ENCODE data around the gene VAMP1.

GRCh38 chr12:6465467-6466183, 4.9 kb downstream of the VAMP1 start:
- TF ChIP-seq CTCF (IDR thresholded peaks at IDR 0.05; ENCODE audit: low read depth, low read length) = peak; percentile 86
- TF ChIP-seq POLR2A (IDR thresholded peaks at IDR 0.05; ENCODE audit: extremely low read depth, insufficient read length) = no peak
